ENCODE results near the gene KIF5A. TPM values are rescaled to one million over a fixed set of nuclear protein-coding genes. Genes with fewer than 3 reads are reported as not detected.

Gene KIF5A
- total RNA-seq, 1 donor from 2014 or later, result 2.5 TPM

DNA sequence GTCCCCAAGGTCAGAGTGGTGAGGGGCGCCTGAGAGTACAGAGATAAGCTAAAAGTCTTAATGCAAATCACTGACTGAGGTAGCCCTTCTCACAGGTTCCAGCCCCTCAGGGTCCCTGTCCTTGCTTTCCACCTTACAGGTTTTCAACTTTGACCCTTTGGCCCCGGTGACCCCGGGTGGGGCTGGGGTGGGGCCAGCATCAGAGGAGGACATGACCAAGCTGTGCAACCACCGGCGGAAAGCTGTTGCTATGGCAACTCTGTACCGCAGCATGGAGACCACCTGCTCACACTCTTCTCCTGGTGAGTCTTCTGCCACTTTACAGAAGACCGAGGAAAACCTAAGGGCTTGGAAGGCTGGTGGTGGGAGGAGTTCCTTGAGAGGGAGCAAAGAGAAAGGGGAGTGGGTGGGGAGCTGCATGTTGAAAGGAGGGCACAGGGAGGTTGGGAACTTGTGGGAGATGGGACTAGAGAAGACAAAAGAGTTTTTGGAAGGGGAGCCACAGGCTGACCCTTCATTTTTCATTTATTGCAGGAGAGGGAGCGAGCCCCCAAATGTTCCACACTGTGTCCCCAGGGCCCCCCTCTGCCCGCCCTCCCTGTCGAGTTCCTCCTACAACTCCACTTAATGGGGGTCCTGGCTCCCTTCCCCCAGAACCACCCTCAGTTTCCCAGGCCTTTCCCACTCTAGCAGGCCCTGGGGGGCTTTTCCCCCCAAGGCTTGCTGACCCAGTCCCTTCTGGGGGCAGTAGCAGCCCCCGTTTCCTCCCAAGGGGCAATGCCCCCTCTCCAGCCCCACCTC, 24.8 kb upstream of the KIF5A start:
- no peak for DNase-seq (ENCODE audit: low spot score, unreplicated experiment)
- Mint-ChIP-seq H3K4me3 (ENCODE audit: low read depth) (peak overlapping the region; percentile 96), H3K36me3 (ENCODE audit: insufficient read depth) (peaks cover 7% of the 10 kb centered on the region)

DNA sequence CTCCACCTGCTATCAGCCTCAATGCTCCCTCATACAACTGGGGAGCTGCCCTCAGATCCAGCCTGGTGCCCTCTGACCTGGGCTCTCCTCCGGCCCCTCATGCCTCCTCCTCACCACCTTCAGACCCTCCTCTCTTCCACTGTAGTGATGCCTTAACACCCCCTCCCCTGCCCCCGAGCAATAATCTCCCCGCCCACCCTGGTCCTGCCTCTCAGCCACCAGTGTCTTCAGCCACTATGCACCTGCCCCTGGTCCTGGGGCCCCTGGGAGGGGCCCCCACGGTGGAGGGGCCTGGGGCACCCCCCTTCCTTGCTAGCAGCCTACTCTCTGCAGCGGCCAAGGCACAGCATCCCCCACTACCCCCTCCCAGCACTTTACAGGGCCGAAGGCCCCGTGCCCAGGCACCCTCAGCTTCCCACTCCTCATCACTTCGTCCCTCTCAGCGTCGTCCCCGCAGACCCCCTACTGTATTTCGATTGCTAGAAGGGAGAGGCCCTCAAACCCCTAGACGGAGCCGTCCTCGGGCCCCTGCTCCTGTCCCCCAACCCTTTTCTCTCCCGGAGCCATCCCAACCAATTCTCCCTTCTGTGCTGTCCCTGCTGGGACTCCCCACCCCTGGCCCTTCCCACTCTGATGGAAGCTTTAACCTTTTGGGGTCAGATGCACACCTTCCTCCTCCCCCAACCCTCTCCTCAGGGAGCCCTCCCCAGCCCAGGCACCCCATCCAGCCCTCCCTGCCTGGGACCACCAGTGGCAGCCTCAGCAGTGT, 24.0 kb upstream of the KIF5A start:
- no peaks in the 10 kb centered on the region for H3K9me3 Mint-ChIP-seq (ENCODE audit: low read depth)
- H3K36me3 Mint-ChIP-seq (ENCODE audit: insufficient read depth), result peaks cover 8% of the 10 kb centered on the region
- peaks cover 24% of the 10 kb centered on the region for H3K4me1 Mint-ChIP-seq (ENCODE audit: low read depth)
- no peak overlapping the region for H3K27ac Mint-ChIP-seq
- DNase-seq (ENCODE audit: low spot score, unreplicated experiment), result no peak
- no peak overlapping the region for H3K4me3 Mint-ChIP-seq (ENCODE audit: low read depth)
- TF ChIP-seq, protein P1, sequence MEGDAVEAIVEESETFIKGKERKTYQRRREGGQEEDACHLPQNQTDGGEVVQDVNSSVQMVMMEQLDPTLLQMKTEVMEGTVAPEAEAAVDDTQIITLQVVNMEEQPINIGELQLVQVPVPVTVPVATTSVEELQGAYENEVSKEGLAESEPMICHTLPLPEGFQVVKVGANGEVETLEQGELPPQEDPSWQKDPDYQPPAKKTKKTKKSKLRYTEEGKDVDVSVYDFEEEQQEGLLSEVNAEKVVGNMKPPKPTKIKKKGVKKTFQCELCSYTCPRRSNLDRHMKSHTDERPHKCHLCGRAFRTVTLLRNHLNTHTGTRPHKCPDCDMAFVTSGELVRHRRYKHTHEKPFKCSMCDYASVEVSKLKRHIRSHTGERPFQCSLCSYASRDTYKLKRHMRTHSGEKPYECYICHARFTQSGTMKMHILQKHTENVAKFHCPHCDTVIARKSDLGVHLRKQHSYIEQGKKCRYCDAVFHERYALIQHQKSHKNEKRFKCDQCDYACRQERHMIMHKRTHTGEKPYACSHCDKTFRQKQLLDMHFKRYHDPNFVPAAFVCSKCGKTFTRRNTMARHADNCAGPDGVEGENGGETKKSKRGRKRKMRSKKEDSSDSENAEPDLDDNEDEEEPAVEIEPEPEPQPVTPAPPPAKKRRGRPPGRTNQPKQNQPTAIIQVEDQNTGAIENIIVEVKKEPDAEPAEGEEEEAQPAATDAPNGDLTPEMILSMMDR (IDR thresholded peaks at IDR 0.05; ENCODE audit: unreplicated experiment), result no peak
- no peaks in the 10 kb centered on the region for H3K27me3 Mint-ChIP-seq

More for the DNA sequence above, 24.8 kb upstream of the KIF5A start:
- TF ChIP-seq, protein P1 (IDR thresholded peaks at IDR 0.05; ENCODE audit: unreplicated experiment), result no peak
- no peaks in the 10 kb centered on the region for H3K27me3 Mint-ChIP-seq
- no peaks in the 10 kb centered on the region for H3K9me3 Mint-ChIP-seq (ENCODE audit: low read depth)
- peaks cover 24% of the 10 kb centered on the region for H3K4me1 Mint-ChIP-seq (ENCODE audit: low read depth)
- peak overlapping the region; percentile 59 for H3K27ac Mint-ChIP-seq

DNA sequence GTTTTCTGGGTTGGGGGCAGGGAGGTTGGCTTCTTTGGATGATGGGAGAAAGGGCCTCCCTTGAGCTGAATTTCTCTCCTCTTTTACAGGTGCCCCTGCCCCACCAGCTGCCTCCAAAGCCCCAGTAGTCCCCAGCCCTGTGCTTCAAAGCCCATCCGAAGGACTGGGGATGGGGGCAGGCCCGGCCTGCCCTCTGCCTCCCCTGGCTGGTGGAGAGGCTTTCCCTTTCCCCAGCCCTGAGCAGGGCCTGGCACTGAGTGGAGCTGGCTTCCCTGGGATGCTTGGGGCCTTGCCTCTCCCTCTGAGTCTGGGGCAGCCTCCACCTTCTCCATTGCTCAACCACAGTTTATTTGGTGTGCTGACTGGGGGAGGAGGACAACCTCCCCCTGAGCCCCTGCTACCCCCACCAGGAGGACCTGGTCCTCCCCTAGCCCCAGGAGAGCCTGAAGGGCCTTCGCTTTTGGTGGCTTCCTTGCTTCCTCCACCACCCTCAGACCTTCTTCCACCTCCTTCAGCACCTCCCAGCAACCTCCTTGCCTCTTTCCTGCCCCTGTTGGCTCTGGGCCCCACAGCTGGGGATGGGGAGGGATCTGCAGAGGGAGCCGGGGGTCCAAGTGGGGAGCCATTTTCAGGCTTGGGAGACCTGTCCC, 23.2 kb upstream of the KIF5A start:
- TF ChIP-seq, protein P1 (IDR thresholded peaks at IDR 0.05; ENCODE audit: unreplicated experiment), result no peak
- no peaks in the 10 kb centered on the region for H3K27me3 Mint-ChIP-seq
- no peak for DNase-seq (ENCODE audit: low spot score, unreplicated experiment)
- H3K36me3 Mint-ChIP-seq (ENCODE audit: insufficient read depth), result peaks cover 10% of the 10 kb centered on the region
- H3K4me1 Mint-ChIP-seq (ENCODE audit: low read depth), result peaks cover 21% of the 10 kb centered on the region
- no peaks in the 10 kb centered on the region for H3K9me3 Mint-ChIP-seq (ENCODE audit: low read depth)
- no peak overlapping the region for H3K4me3 Mint-ChIP-seq (ENCODE audit: low read depth)
- H3K27ac Mint-ChIP-seq, result no peak overlapping the region

DNA sequence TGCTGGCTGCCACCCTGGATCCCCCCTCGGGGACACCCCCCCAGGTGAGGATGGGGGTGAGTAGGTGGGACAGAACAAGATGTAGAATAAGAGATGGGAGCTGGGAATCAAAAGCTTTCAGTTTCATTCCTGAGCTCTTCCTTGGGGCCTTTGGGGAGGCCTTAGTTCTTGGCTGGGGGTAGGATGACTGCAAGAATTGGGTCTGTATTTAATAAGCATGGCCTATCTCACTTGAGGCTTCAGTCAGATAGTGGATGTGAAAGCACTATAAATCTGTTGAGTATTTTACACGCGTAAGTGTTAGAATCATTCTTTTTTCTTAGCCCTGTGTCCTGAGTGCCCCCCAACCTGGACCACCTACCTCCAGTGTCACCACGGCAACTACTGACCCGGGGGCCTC, 22.7 kb upstream of the KIF5A start:
- TF ChIP-seq, protein P1 (IDR thresholded peaks at IDR 0.05; ENCODE audit: unreplicated experiment), result no peak
- Mint-ChIP-seq H3K4me3 (ENCODE audit: low read depth) (no peak overlapping the region), H3K27ac (no peak overlapping the region), H3K4me1 (ENCODE audit: low read depth) (peaks cover 18% of the 10 kb centered on the region), H3K36me3 (ENCODE audit: insufficient read depth) (peaks cover 10% of the 10 kb centered on the region), H3K27me3 (no peaks in the 10 kb centered on the region), H3K9me3 (ENCODE audit: low read depth) (no peaks in the 10 kb centered on the region)
- no peak for DNase-seq (ENCODE audit: low spot score, unreplicated experiment)

DNA sequence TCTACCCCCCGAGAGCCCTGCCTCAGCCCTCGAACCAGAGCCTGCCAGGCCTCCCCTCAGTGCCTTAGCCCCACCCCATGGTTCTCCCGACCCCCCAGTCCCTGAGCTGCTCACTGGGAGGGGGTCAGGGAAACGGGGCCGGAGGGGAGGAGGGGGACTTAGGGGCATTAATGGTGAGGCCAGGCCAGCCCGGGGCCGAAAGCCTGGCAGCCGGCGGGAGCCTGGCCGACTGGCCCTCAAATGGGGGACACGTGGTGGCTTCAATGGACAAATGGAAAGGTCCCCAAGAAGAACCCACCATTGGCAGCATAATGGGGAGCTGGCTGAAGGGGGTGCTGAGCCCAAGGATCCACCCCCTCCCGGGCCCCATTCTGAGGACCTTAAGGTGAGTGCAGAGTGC, 21.7 kb upstream of the KIF5A start:
- DNase-seq (ENCODE audit: low spot score, unreplicated experiment), result no peak
- H3K27ac Mint-ChIP-seq, result no peak overlapping the region

More for the DNA sequence above, 21.7 kb upstream of the KIF5A start:
- Mint-ChIP-seq H3K27me3 (no peaks in the 10 kb centered on the region), H3K4me3 (ENCODE audit: low read depth) (no peak overlapping the region), H3K36me3 (ENCODE audit: insufficient read depth) (peaks cover 15% of the 10 kb centered on the region), H3K4me1 (ENCODE audit: low read depth) (peaks cover 17% of the 10 kb centered on the region), H3K9me3 (ENCODE audit: low read depth) (no peaks in the 10 kb centered on the region)
- TF ChIP-seq, protein P1 (IDR thresholded peaks at IDR 0.05; ENCODE audit: unreplicated experiment), result no peak

Measured in progenitor cell of endocrine pancreas (in vitro differentiated cells).